ENCODE data around the gene MAFG.

Gene MAFG

GRCh38 chr17:81908793-81909192 lies 18.7 kb downstream of the MAFG start:
- no peak for DNase-seq

DNA sequence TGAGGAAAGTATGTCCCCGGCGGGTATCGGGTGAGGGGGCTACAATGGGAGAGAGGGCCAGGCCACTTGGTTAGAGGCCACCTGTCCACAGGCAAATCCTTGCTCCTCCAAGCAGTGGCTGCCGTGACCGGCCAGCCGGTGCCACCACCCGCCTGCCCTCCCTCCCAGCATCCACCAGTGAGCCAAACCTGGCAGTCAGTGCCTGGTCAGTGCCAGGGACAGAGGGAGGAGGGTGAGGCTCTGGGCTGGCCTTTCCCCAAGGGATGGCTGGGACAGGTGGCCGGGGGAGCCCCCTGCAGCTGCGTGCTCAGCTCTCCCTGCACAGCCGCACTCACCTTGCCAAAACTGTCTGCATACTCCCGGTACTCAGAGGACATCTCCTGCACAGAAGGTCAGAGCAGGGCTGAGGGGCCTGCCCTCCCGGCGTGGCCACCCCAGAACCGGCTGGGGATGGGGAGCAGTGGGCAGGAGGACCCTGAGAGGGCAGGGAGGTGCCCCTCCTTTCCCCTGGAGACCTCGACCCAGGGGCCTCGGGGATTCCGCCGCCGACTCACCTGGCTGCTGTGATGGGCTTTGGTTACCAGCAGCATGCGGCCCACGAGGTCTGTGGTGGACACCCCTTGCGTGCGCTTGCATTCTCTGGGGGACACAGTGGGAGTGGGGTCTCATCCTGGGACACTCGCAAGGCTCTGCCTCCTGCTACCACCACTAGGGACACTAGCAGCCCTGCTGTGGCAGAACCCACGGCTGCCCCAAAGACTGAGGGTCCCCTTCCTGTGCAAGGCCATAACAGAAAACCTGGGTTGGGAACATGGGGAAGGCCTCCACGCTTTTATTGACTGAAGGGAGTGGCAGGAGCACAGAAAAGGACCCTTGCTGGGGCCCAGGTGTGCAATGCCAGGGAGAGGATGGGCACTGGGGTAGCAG lies 20.1 kb downstream of the MAFG start:
- DNase-seq: no peak

- DNase-seq: no peak
Observed at GRCh38 chr17:81906476-81907218, 20.9 kb downstream of the MAFG start.

DNA sequence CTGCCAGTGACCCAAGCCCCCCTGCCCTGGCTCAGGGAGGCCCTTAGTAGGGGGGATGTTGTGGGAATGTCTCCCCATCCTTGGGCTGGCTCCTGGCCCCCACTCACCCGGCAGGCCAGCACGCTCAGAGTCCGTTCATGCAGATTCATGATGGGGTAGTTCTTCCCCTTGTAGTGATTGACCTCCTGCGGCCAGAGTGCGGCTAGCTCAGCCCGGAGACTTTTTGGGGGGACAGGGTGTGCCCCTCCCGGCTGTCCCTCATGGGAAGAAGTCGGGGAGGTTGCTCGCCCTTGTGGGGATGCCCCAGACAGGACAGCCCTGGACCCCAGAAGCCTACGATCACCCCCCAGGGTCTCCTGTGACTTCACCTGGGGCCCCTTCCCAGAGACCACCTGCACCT lies 21.5 kb downstream of the MAFG start:
- DNase-seq: no peak

- DNase-seq: no peak
Observed at GRCh38 chr17:81905424-81905875, 22.1 kb downstream of the MAFG start.

GRCh38 chr17:81904600-81905423 lies 22.7 kb downstream of the MAFG start:
- DNase-seq: no peak

GRCh38 chr17:81903896-81904599 lies 23.5 kb downstream of the MAFG start:
- DNase-seq: no peak

DNA sequence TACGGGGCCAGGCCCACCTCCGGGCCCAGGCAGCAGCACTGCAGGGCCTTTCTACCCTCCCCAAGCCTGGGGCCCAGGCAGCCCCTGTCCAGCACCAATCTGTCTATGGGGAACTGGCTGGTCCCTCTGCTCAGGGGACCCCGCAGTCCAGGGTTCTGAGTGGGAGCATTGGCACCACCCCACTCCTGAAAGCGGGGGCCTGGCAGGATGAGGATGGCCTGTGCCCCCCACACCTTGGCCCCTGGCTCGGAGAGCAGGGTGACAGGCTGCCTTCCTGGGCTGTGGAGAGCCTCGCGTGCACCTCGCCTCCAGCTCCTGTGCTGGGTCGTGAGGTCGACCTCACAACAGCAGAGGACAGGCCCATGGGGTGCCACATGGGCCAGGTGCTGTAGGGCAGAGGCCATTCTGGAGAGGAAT lies 24.1 kb downstream of the MAFG start:
- no peak for DNase-seq

GRCh38 chr17:81902653-81903414 lies 24.7 kb downstream of the MAFG start:
- no peak for DNase-seq

GRCh38 chr17:81902023-81902652 lies 25.4 kb downstream of the MAFG start, which contains the start of gene NPB:
Gene NPB (plus strand): TSS chr17:81902238. CDS start chr17:81902278, 40 bp downstream.
- peak in 1 of 5 experiments; percentile 26 for DNase-seq

DNA sequence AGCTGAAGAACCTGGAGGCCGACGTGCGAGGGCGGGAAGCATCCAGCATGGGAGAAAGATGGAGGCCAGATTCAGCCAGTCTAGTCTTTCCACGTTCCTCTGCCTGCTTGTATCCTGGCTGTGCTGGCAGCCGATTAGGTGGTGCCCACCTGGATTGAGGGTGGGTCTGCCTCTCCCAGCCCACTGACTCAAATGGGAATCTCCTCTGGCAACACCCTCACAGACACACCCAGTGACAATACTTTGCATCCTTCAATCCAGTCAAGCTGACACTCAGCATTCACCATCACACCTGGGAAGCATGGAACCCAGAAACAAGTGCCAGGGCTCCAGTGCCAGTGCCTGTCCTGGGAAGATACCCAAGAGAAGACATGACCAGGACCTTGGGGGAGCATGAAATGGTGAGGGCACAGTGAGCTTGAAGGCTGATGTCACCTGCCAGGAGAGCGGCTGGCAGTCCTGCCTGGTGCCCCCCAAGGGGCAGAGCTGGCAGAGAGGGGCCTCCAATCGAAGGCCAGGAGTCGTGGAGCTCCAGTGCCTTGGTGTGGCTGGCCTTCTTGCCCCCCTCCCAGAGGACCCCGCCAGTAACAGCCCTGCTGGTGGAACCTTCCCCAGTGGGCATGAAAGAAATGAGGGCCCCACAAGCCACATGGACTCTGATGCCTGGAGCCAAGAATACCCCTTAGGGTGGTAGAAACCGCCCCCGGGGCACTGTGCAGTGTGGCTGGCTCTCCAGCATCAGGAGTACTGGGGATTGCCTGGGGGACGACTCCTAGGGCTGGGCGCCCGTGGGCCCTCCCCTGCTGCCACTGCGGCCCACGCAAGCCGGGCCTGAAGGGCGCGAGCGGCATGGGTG lies 26.1 kb downstream of the MAFG start:
- DNase-seq: no peak

GRCh38 chr17:81900181-81900820 lies 27.2 kb downstream of the MAFG start:
- DNase-seq: no peak

DNA sequence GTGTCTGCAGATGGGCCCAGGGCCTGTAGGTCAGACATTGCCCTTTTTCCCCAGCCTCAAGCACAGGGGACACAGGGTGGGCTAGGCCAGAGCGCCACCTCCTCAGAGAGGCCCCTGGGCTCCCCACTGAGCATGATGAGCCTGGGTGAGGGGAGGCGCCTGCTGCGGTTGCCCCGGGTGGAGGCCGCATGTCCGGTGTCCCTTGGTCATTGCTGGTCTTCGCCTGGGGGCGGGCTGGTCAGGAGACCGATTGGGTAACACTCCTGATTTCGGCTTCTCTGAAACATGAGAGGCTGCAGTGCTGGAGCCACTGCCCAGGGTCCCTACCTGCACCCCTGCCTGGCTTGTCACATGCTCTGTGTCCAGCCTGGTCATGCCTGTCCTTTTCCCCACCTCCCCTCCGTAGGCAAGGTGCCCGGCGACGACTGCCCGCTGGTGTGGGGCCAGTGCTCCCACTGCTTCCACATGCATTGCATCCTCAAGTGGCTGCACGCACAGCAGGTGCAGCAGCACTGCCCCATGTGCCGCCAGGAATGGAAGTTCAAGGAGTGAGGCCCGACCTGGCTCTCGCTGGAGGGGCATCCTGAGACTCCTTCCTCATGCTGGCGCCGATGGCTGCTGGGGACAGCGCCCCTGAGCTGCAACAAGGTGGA lies 27.9 kb downstream of the MAFG start:
- DNase-seq: no peak

- DNase-seq: no peak
Observed at GRCh38 chr17:81898885-81899284, 28.6 kb downstream of the MAFG start.

DNA sequence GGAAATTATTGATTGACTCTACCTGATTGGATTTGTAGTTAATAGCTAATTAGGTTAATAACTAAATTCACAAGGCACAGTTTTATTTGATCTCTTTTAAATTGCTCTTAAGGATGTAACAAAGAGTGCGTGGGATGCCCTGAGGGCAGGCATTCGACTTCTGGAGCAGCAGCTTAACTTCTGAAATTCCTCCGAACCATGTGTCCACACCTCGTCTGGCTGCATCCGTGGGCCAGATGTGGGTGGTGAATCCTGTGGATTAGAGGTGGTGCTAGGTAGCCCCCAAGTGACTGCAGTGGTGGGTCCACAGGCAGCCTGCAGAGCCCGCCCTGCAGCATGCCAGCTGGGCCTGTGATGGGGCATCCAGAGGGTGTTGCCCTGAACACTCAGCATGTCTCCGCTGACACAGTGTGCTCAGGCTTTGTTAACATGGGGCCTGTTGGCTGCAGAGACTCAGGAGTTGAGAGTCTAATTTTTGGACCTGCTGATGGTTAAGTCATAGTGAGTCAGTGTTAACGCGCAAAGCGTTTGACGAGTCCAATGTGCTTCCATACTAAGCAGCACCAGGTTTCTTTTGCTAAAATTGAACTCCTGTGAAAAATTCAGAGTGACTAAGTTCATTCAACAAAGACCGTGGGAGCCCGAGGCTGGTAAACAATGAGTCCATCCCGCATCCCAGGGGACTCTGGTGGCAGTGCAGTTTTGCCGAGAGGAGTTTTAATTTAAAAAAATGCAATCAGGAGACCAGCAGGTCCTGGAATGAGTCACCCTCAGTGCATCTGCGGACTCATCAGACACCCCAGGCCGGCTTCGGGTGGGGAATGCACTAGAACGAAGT lies 29.3 kb downstream of the MAFG start:
- no peak for DNase-seq

DNA sequence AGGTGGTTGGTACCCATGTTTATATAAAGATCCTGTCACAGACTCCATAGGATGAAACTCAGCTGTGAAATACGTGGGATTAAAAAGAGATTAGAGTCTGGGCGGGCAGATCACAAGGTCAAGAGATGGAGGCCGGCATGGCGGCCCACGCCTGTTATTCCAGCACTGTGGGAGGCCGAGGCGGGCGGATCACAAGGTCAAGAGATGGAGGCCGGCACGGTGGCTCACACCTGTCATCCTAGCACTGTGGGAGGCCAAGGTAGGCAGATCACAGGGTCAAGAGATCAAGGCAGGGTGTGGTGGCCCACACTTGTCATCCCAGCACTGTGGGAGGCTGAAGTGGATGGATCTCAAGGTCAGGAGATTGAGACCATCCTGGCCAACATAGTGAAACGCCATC lies 32.1 kb downstream of the MAFG start:
- DNase-seq: no peak

DNA sequence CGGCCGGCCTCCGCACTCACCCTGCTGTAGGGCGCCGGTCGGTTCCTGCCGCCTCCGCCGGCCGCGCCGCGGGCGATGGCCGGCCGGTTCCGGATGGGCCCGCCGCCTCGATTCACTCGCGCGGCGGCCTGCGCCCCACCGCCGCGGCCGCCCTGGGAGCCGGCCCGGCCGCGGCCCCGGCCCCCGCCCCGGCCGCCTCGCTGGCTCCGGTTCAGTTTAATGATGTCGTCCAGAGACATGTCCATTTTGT lies 36.3 kb downstream of the MAFG start:
- DNase-seq: no peak
